MM.1S (cell line): ENCODE measurements around the gene CEMIP2.

Experiments
- DNase-seq: peaks from one replicate; pipeline ENCODE4 v3.0.0-alpha.2; 2015
- H2AFZ ChIP-seq: fragments of 300-600 bp; sonication (generic); 2 replicates; pipeline ENCODE4 v1.6.0; 2016; ENCODE audit warnings: antibody characterized with exemption, low read length
- H3F3A ChIP-seq: fragments of 300-600 bp; sonication (generic); 2 replicates; pipeline ENCODE4 v1.6.1; 2016; ENCODE audit warnings: mild to moderate bottlenecking, antibody characterized with exemption, low read length, moderate library complexity, mixed read lengths; ENCODE audit not compliant: insufficient read depth
- H3K27ac ChIP-seq: fragments of 300-600 bp; sonication (generic); 2 replicates; pipeline ENCODE4 v1.5.1; 2016; ENCODE audit warnings: mild to moderate bottlenecking, low read length
- H3K27me3 ChIP-seq: fragments of 300-600 bp; sonication (generic); replicated peaks from 2 replicates; pipeline ENCODE4 v1.6.0; 2016; ENCODE audit warnings: low read length; ENCODE audit not compliant: insufficient read depth
- H3K36me3 ChIP-seq: fragments of 300-600 bp; sonication (generic); replicated peaks from 2 replicates; pipeline ENCODE4 v1.6.1; 2016; ENCODE audit warnings: mild to moderate bottlenecking, low read length, mixed read lengths; ENCODE audit not compliant: insufficient read depth
- H3K4me1 ChIP-seq: fragments of 300-600 bp; sonication (generic); 2 replicates; pipeline ENCODE4 v1.6.1; 2016; ENCODE audit warnings: low read length, mixed read lengths
- H3K4me2 ChIP-seq: fragments of 300-600 bp; sonication (generic); 2 replicates; pipeline ENCODE4 v1.6.0; 2016; ENCODE audit warnings: low read depth, low read length
- H3K4me3 ChIP-seq: fragments of 300-600 bp; sonication (generic); 2 replicates; pipeline ENCODE4 v1.5.1; 2016; ENCODE audit warnings: low read length, mixed read lengths
- H3K79me2 ChIP-seq: fragments of 300-600 bp; sonication (generic); 2 replicates; pipeline ENCODE4 v1.6.1; 2016; ENCODE audit warnings: mixed run types, low read length, mixed read lengths
- H3K9ac ChIP-seq: fragments of 300-600 bp; sonication (generic); 2 replicates; pipeline ENCODE4 v1.6.1; 2016; ENCODE audit warnings: low read length, mixed read lengths
- H3K9me2 ChIP-seq: fragments of 300-600 bp; sonication (generic); replicated peaks from 2 replicates; pipeline ENCODE4 v1.6.1; 2016; ENCODE audit warnings: mild to moderate bottlenecking, low read length, mixed read lengths; ENCODE audit not compliant: insufficient read depth
- H3K9me3 ChIP-seq: fragments of 300-600 bp; sonication (generic); replicated peaks from 2 replicates; pipeline ENCODE4 v1.6.1; 2016; ENCODE audit warnings: mild to moderate bottlenecking, low read length, mixed read lengths; ENCODE audit not compliant: insufficient read depth
- H4K20me1 ChIP-seq: fragments of 300-600 bp; sonication (generic); 2 replicates; pipeline ENCODE4 v1.6.1; 2016; ENCODE audit warnings: mild to moderate bottlenecking, low read length, moderate library complexity, mixed read lengths; ENCODE audit not compliant: insufficient read depth
- EZH2 ChIP-seq: fragments of 300-600 bp; sonication (generic); optimal IDR thresholded peaks from 2 replicates; pipeline ENCODE3; 2017; ENCODE audit warnings: low read depth, mild to moderate bottlenecking, antibody characterized with exemption, low read length, mixed read lengths
- EZH2phosphoT487 ChIP-seq: fragments of 300-600 bp; sonication (generic); IDR thresholded peaks from 2 replicates; pipeline ENCODE4 v1.6.1; 2018; ENCODE audit warnings: antibody characterized with exemption, low read length
- TF ChIP-seq, protein P1 (sequence below): fragments of 300-600 bp; sonication (generic); IDR thresholded peaks from 2 replicates; pipeline ENCODE4 v1.5.1; 2016; ENCODE audit warnings: antibody characterized with exemption, low read length, mixed read lengths

The CEMIP2 gene

DNA sequence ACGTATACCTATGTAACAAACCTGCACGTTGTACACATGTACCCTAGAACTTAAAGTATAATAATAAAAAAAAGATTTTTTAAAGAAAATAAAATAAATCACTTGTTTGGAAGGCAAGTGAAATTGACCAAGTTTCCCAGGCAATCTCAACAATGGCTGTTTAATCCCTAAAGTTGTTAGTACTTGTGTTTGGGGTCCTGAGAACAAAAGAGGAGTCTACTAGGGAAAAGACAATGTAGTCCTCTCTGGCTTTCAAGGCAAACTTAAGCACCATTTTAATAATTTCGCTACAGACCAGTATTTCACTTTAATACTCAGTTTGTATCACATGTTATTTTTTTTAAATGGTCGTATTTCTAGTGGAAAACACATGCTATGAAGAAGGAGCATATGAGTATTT is 14.2 kb downstream of the CEMIP2 start:
- no peaks in the 10 kb centered on the region for H4K20me1 ChIP-seq
- no peaks in the 10 kb centered on the region for H3F3A ChIP-seq
- H3K27me3 ChIP-seq: no peaks in the 10 kb centered on the region
- H3K4me2 ChIP-seq: no peak overlapping the region
- no peak overlapping the region for H3K9ac ChIP-seq
- no peak overlapping the region for H3K4me3 ChIP-seq
- H3K36me3 ChIP-seq: no peaks in the 10 kb centered on the region
- H3K27ac ChIP-seq: no peak overlapping the region
- no peaks in the 10 kb centered on the region for H3K79me2 ChIP-seq
- H2AFZ ChIP-seq: no peak overlapping the region
- DNase-seq: no peak
- no peaks in the 10 kb centered on the region for H3K4me1 ChIP-seq
- no peaks in the 10 kb centered on the region for H3K9me3 ChIP-seq
- no peaks in the 10 kb centered on the region for H3K9me2 ChIP-seq
- TF ChIP-seq, protein P1, sequence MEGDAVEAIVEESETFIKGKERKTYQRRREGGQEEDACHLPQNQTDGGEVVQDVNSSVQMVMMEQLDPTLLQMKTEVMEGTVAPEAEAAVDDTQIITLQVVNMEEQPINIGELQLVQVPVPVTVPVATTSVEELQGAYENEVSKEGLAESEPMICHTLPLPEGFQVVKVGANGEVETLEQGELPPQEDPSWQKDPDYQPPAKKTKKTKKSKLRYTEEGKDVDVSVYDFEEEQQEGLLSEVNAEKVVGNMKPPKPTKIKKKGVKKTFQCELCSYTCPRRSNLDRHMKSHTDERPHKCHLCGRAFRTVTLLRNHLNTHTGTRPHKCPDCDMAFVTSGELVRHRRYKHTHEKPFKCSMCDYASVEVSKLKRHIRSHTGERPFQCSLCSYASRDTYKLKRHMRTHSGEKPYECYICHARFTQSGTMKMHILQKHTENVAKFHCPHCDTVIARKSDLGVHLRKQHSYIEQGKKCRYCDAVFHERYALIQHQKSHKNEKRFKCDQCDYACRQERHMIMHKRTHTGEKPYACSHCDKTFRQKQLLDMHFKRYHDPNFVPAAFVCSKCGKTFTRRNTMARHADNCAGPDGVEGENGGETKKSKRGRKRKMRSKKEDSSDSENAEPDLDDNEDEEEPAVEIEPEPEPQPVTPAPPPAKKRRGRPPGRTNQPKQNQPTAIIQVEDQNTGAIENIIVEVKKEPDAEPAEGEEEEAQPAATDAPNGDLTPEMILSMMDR: no peak
- TF ChIP-seq EZH2: no peak
- no peak for TF ChIP-seq EZH2phosphoT487

DNA sequence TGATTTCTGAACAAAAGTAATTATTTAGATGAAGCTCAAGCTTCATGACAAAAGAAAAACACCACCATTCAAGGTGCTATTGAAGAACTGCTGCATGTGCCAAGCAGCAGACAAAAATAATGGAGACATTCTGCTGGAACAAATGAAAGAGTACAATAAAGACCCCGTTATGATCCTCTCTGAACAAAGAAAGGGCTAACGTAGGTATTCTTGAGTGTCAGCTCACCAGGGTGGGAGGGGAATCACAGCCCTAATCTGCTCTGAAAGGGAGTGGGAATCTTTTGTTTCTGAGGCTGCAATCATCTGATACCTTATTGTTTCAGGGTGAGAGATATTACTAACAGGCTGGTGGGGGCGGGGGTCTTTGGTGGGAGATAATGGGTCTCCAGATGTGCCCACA is 15.4 kb downstream of the CEMIP2 start:
- Histone ChIP-seq H3K4me1 (no peaks in the 10 kb centered on the region), H4K20me1 (no peaks in the 10 kb centered on the region), H3K9ac (no peak overlapping the region), H3K79me2 (no peaks in the 10 kb centered on the region), H3K27me3 (no peaks in the 10 kb centered on the region), H3F3A (no peaks in the 10 kb centered on the region), H3K9me3 (no peaks in the 10 kb centered on the region), H3K9me2 (no peaks in the 10 kb centered on the region), H3K27ac (no peak overlapping the region), H3K36me3 (no peaks in the 10 kb centered on the region), H3K4me2 (no peak overlapping the region), H3K4me3 (no peak overlapping the region), H2AFZ (no peak overlapping the region)
- no peak for DNase-seq
- TF ChIP-seq EZH2phosphoT487 (no peak), EZH2 (no peak)
- TF ChIP-seq, protein P1: no peak

DNA sequence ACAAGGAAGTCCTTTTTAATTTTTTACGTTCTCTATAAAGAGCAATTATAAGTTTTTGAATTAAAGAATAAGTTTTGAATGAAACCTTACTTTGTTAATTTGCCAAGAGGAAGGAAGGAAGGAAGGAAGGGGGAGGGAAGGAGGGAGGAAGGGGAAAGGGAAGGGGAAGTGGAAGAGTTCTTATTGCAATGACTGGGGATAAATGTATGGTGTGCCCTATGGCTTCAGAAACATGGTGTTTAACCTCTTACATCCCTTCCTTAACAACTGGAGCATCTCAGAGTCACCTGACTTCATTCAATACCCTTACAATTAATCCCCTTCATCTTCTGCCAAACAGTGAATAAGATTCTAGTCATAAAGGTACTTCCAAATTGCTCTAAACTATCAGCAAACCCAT is 16.0 kb downstream of the CEMIP2 start:
- H3K27ac ChIP-seq: no peak overlapping the region
- no peak overlapping the region for H3K4me2 ChIP-seq
- no peaks in the 10 kb centered on the region for H4K20me1 ChIP-seq
- H3K9ac ChIP-seq: no peak overlapping the region
- H3K27me3 ChIP-seq: no peaks in the 10 kb centered on the region
- no peaks in the 10 kb centered on the region for H3F3A ChIP-seq
- H3K9me3 ChIP-seq: no peaks in the 10 kb centered on the region
- no peaks in the 10 kb centered on the region for H3K9me2 ChIP-seq
- H3K36me3 ChIP-seq: no peaks in the 10 kb centered on the region
- no peaks in the 10 kb centered on the region for H3K79me2 ChIP-seq
- no peak for DNase-seq
- H2AFZ ChIP-seq: no peak overlapping the region
- no peak overlapping the region for H3K4me3 ChIP-seq
- no peaks in the 10 kb centered on the region for H3K4me1 ChIP-seq
- no peak for TF ChIP-seq EZH2
- TF ChIP-seq, protein P1: no peak
- no peak for TF ChIP-seq EZH2phosphoT487
